GF-D8 (cell line): ENCODE data around the gene POLR2H.

Experiments used
- DNase-seq: peaks from one replicate; lab custom pipeline; 2025; lab: John Stamatoyannopoulos, UW

The POLR2H gene

DNA sequence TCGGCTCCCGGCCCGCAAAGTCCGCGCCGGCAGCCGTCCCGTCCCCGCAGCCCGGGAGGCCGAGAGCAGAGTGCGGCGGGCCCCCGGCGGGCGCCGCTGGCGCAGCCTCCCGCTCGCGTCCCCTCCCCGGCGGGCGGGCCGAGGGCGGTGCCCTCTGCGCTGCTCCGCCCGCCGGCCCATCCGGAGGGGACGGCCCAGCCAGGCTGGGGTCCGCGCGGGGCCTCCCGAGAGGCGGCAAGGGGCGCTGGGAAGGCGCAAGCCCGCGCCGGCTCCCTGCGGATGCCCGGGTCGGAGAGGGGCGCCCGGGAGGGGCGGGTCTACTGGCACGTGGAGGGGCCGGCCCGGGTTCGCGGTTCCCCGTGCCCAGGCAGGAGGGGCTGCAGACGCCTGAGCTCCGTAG, at the start of gene POLR2H, which contains the start of gene CLCN2:
Gene POLR2H (plus strand): TSS at position 179 of the 400 bp plus-strand sequence. CDS start 1,783 bp downstream, outside the sequence.
Gene CLCN2 (minus strand): TSS at position 74 of the 400 bp plus-strand sequence. CDS start 126 bp downstream, outside the sequence.
- DNase-seq, result no peak

DNA sequence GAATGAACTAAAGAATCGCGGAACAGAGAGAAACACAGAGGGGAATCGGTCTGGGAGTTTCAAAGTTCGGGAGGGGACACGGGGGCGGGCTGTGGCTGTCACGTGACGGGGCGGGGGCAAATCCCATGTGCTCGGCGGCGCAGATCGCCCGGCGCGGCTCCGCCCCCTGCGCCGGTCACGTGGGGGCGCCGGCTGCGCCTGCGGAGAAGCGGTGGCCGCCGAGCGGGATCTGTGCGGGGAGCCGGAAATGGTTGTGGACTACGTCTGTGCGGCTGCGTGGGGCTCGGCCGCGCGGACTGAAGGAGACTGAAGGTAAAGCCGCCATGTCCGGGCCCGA, 47.2 kb upstream of the POLR2H start, which contains the start of gene EIF4G1:
Gene EIF4G1 (plus strand): TSS at position 244 of the 337 bp plus-strand sequence. CDS start 1,191 bp downstream, outside the sequence.
- DNase-seq, result peak; percentile 81

DNA sequence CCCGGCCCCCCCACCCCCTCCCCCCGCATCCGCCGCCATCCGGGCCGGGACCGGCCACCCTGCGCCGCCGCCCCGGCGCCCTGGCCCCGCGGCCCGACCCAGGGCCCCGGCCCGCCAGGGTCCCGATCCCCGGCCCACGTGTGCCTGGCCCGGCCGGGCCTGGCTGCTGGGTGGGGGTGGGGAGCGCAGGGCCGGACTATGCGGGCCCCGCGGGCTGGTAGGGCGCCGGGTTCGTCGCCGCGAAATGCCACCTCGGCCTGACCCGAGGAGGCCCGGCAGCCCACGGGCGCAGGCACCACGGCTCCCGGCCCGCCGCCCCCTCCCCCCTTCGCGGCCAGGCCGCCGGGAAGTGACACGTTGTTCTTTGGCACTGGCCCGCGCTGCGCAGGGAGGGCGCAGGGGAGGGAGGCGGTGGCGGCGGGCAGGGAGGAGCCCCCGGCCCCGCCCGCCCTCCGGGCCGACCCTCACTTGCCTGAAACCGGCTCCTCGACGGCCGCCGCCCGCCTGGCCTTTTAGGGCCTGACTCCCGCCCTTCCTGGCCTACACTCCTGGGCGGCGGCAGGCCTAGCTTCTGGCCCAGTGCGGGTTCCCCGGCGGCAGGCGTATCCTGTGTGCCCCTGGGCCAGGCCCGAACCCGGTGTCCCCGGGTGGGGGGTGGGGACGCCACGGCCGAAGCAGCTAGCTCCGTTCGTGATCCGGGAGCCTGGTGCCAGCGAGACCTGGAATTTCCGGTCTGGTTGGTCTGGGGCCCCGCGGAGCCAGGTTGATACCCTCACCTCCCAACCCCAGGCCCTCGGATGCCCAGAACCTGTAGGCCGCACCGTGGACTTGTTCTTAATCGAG, 46.6 kb upstream of the POLR2H start:
- peak; percentile 2 for DNase-seq

DNA sequence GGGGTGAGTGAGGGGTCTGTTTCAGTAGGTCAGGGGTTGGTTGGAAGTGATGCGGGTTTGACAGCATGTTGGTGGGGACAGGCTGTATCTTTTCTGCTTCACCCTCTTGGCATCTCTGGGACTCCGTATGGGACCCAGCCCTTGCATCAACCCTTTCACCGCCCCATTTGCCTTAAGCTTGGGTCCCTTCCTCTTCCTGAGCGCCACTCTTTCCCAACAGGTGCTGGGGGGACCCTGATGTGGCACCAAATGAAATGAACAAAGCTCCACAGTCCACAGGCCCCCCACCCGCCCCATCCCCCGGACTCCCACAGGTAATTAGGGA, 46.0 kb upstream of the POLR2H start:
- no peak for DNase-seq

DNA sequence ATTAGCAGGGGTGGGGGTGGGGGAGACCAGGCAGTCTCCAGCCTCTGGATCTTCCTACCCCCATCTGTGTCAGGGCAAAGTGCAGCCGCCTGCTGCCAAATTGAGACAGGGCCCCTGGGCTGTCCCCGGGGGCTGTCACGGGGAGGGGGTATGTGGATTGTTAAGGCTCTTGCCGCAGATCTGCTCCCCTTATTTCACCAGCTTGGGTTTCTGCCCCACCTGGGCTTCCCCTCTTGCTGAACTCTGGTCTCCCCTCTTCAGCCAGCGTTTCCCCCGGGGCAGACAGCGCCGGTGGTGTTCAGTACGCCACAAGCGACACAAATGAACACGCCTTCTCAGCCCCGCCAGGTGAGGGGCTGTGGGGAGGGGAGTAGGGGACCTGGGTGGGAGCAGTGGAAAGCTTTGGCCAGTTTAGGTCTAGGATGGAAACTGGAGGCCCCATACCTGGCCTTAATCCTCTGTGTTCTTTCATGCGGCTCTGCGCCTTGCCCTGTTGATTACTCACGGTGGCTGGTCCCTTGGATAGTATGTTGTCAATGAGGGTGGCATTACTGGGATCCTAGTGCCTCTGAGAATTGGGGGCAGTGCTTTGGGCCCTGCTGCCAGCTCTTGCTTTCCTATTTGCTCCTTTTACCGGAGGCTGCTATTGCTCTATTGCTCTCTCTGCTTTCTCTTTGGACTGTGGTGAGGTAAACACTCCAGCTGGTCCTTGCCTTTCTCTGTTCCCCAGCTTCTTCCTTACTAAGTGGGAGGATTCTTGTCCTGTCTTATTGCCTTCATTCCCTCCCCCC, 45.4 kb upstream of the POLR2H start:
- DNase-seq, result no peak

DNA sequence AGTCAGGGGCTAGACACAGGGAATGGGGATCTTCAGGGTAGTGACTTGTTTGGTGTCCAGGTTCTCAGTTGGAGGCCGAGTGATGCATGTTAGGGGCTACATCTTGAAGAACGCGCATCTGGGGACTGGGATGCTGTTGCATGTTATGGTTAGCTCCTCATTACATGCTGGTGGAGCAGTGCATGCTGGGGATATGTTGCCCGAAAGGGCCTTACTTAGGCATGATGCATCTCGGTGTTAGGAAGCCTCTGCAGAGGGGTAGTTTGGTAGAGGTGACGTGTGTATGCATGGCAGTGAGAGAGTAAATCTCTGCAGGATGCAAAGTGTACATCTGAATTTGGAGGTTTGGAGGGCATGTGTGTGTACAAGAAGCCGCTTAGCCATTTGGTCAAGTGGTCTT, 44.7 kb upstream of the POLR2H start:
- no peak for DNase-seq

DNA sequence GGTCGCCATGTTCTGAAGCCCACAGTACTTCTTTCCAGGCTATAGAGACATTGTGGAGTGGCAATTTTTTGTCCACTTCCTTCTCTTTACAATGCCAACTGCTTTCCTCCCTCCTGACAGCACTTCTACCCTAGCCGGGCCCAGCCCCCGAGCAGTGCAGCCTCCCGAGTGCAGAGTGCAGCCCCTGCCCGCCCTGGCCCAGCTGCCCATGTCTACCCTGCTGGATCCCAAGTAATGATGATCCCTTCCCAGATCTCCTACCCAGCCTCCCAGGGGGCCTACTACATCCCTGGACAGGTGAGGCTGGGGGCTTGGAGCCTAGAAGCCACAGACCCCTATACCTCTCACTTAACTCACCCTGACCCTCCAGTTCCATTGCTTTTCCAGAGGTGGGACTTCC, 44.3 kb upstream of the POLR2H start:
- DNase-seq, result no peak

DNA sequence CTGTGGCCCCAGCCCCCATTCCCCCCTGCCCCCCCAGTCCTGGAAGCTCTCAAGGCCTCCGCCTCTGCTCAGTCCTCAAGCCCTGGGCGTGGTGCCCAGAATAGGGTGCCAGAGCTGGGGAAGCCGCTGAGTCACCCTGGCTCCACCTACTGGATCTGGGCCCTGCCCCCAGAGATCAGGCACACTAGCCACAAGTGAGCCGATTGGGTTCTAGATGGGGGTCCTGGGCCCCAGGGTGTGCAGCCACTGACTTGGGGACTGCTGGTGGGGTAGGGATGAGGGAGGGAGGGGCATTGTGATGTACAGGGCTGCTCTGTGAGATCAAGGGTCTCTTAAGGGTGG, 41.4 kb upstream of the POLR2H start:
- no peak for DNase-seq

DNA sequence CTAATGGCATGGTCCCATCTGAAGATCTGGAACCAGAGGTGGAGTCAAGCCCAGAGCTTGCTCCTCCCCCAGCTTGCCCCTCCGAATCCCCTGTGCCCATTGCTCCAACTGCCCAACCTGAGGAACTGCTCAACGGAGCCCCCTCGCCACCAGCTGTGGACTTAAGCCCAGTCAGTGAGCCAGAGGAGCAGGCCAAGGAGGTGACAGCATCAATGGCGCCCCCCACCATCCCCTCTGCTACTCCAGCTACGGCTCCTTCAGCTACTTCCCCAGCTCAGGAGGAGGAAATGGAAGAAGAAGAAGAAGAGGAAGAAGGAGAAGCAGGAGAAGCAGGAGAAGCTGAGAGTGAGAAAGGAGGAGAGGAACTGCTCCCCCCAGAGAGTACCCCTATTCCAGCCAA, 39.8 kb upstream of the POLR2H start:
- DNase-seq, result no peak

DNA sequence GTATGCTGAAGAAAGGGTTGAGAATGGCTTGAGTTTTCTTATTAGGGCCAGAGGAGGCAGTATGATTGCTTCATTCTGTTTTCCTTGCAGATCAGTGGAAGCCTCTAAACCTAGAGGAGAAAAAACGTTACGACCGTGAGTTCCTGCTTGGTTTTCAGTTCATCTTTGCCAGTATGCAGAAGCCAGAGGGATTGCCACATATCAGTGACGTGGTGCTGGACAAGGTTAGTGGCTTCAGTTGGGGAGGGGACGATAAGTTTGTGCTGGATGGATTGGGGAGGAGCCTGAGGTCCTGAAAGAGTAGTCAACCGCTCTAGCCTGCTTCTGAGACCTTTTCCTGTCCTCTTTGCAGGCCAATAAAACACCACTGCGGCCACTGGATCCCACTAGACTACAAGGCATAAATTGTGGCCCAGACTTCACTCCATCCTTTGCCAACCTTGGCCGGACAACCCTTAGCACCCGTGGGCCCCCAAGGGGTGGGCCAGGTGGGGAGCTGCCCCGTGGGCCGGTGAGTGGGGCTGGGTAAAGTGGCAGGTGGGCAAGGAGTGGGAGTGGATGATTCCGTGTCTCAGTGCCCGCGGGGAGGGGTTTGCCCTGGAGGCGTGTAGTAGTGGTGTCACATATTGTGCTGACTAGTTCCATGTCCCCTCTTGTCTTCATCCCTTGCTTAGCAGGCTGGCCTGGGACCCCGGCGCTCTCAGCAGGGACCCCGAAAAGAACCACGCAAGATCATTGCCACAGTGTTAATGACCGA, 38.6 kb upstream of the POLR2H start:
- no peak for DNase-seq

DNA sequence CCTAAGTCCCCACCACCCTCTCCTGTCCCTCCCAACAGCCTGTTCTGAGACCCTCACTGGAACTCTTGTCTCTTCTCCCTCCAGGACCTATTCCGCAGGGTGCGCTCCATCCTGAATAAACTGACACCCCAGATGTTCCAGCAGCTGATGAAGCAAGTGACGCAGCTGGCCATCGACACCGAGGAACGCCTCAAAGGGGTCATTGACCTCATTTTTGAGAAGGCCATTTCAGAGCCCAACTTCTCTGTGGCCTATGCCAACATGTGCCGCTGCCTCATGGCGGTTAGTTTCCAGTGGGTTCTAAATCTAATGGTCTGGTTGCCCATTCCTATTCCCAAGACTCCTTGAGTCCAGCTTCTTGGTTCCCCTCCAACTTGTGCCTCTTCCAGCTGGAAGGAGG, 37.8 kb upstream of the POLR2H start:
- DNase-seq, result no peak

DNA sequence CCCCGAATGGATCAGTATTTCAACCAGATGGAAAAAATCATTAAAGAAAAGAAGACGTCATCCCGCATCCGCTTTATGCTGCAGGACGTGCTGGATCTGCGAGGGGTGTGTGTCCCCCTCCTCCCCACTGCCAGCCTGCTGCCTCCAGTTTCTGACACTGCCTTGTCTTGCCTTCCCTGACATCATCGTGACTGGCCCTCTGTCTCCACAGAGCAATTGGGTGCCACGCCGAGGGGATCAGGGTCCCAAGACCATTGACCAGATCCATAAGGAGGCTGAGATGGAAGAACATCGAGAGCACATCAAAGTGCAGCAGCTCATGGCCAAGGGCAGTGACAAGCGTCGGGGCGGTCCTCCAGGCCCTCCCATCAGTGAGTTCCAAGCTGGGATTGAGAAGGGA, 36.2 kb upstream of the POLR2H start:
- DNase-seq, result no peak

DNA sequence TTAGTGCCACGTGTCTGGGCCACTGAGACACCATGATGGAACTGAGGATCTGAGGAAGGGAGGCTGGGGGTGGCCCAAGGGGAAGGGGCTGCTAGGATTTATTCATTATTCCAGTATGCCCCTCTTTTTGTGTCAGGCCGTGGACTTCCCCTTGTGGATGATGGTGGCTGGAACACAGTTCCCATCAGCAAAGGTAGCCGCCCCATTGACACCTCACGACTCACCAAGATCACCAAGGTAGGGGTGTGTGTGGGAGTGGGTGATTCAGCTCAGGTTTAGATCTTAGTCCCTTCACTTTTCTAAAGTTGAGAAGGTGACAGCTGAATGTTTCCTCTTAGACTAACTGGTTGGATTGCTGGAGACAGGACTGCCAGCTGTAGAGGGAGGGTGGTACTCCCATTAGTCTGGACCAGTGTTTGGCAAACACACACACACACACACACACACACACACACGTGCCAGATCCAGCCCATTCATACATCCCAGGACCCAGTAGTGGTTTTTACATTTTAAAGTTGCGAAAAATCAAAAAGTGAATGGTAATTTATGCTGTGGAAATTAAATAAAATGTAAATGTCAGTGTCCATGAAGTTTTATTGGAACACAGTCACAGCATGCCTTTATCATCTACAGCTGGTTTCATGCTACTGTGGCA, 35.7 kb upstream of the POLR2H start:
- DNase-seq, result no peak

DNA sequence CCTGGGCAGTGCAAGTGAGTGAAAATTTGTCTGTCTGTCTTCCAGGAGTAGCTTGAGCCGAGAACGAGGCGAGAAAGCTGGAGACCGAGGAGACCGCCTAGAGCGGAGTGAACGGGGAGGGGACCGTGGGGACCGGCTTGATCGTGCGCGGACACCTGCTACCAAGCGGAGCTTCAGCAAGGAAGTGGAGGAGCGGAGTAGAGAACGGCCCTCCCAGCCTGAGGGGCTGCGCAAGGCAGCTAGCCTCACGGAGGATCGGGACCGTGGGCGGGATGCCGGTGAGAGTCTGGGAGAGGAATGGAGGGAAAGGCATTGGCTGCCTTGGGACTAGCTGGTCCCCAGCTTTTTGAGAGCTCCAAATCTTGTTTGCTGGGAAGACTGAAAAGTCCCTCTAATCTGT, 34.3 kb upstream of the POLR2H start:
- DNase-seq, result no peak

DNA sequence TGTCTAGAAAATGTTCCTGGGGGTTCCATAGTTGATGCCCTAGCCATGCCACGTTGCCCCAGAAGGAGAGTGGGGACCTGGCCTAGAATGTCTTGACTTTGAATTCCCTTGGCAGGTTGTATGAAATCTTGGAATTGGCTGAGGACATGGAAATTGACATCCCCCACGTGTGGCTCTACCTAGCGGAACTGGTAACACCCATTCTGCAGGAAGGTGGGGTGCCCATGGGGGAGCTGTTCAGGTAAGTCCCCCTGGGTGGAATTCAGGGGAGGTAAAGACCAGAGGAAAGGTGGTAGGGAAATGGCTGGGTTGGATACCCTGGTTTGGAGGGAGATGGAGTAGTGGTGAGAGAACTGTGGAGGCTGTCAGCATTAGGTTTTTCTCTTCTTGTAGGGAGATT, 33.0 kb upstream of the POLR2H start:
- DNase-seq, result no peak

DNA sequence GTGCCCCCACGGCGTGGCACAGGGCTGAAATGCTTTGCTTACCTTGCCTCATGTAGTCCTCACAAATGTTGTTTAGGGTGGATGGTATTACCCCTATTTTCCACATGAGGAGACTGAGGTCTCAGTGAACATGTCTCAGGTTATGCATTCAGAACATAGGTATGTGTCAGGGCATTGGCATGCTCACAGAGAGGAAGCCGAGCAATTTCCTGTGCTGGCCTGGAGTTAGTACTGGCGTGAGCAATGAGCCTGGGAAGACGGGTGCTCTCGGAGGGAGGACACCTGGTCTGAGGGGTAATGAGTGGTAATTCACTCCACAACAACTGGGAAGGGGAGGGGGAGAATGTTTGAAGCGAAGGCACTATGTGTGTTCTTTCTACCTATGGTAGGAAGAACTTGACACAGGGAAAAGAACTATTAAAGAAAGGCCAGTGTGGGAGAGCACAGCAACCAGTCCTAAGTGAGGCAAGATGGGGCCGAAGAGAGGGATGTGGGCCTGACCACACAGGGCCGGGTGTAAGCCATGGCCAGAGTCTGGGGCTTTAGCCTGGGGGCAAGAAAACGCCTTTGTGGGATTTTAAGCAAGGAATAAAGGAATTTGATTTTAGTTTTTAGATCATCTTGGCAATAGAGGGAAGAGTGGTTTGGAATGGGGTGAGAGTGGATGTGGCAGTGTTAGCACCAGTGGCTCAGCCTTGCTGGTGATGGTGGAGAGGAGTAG, 29.0 kb upstream of the POLR2H start:
- no peak for DNase-seq

DNA sequence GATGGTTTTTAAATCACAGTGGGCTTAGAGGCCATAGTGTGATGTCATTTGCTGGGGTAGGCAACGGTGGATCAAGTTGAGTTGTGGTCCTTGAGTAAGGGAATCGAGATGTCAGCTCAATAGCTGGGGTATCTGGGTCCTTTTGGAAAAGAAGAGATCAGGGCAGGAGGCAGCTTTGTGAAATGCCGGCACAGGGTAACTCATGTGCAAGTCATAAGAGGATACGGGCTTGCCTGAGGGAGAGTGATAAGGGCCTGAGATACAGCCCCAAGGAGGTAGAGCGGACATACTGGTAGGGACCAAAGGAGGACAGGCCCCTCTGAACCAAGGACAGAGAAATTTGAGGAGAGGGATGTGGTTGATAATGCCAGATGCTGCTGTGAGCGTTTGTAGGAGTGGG, 28.3 kb upstream of the POLR2H start:
- DNase-seq, result no peak

DNA sequence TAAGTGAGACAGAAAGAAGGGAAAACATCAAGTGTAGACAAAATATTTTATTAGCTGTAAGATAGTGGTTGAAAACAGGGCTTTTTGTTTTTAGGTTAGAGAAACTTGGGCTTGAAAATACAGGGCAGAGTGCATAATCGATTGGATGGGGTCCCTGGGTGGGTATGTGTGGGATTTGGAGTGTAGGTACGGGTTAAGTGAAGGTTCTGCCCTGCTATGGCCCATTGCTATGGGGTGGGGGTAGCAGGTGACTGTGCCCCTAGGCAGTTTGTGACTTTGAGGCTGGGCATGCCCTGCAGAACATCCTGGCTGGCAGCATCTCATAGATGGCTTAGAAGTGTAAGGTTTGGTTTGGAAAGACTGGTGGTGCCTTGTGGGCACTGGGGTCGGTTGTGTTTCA, 27.8 kb upstream of the POLR2H start:
- no peak for DNase-seq

DNA sequence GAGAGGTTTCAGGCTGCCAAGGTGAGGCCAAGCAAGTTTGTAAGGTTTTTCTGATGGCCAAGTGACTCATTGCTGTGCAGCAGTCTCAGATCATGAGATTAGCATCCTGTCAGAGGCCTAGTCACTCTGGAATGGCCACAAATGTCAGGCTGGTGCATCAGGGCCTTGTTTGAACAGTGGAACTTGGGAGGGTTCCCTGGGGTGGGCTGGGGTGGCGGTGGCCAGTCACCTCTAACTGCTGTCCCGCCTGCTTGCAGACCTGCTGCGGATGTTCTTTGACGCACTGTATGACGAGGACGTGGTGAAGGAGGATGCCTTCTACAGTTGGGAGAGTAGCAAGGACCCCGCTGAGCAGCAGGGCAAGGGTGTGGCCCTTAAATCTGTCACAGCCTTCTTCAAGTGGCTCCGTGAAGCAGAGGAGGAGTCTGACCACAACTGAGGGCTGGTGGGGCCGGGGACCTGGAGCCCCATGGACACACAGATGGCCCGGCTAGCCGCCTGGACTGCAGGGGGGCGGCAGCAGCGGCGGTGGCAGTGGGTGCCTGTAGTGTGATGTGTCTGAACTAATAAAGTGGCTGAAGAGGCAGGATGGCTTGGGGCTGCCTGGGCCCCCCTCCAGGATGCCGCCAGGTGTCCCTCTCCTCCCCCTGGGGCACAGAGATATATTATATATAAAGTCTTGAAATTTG, 26.9 kb upstream of the POLR2H start:
- no peak for DNase-seq

DNA sequence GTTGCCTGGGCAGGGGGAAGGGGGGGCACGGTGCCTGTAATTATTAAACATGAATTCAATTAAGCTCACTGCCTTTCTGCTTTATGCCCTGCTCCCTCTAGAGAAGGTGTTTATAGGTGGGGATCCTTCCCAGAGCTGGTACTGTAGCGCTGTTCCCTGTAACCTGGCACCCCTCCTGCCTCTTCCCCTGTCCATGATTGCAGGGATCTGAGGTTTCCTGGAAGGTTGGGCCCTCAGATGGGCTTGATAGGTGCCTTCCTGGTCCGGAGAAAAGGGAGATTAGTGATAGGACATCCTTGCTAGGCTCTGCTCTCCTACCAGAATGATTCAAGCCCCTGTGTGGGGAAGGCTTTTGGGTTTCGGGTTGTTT, 26.2 kb upstream of the POLR2H start:
- DNase-seq, result no peak
